GM23248 (cell line): ENCODE data around the gene PPFIA2.

Experiments
- EZH2 ChIP-seq: fragments of 200-600 bp; sonication (generic); IDR thresholded peaks from 2 replicates; pipeline ENCODE4 v1.6.1; 2018; ENCODE audit warnings: antibody characterized with exemption, mild to moderate bottlenecking; ENCODE audit not compliant: insufficient read depth, poor library complexity, severe bottlenecking
- EZH2phosphoT487 ChIP-seq: fragments of 200-600 bp; sonication (generic); IDR thresholded peaks from 2 replicates; pipeline ENCODE4 v1.6.1; 2018; ENCODE audit warnings: antibody characterized with exemption, moderate library complexity, mild to moderate bottlenecking, low read depth; ENCODE audit not compliant: insufficient read depth

DNA sequence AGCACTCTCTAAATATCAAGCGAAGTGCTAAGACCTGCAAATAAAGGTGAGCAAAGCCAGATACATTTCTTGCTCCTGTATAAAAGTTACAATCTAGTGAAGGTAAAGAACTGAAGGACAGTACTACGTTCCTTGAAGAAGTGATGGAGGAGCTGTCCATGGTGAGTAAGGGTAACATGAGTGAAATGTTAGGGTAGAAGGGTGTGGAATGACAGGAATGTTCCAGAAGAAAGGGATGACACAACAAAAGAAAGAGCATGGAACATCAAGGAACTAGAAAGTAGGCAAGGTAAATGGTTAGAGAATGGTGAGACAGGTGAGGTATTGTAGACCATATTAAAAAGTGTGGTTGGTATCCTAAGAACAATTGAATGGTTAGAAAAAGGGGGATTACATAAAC lies 408.8 kb downstream of the PPFIA2 start:
- TF ChIP-seq EZH2 (no peak), EZH2phosphoT487 (no peak)
